Measurements from ENCODE around the gene TUFT1. TPM values are rescaled to one million over a fixed set of nuclear protein-coding genes. Genes with fewer than 3 reads are reported as not detected.

TUFT1 gene
- total RNA-seq, 4 donors from 2014 or later: 83.4 to 121 (median 91.5) TPM

GRCh38 chr1:151539321-151540020 is 638 bp upstream of the TUFT1 start:
- H3K4me3 ChIP-seq: peak overlapping the region; percentile 75
- peak overlapping the region; percentile 87 for H3K27ac ChIP-seq
- peak; percentile 84 to 86 for DNase-seq (ENCODE audit: low spot score in 2 of 2)
- H3K9me3 ChIP-seq: no peaks in the 10 kb centered on the region
- 27% methylated on average over 3 of the region's 7 CpGs for WGBS
- H3K36me3 ChIP-seq: no peaks in the 10 kb centered on the region
- TF ChIP-seq CTCF (IDR thresholded peaks at IDR 0.05) (no peak), EP300 (IDR thresholded peaks at IDR 0.05) (no peak), POLR2AphosphoS5 (IDR thresholded peaks at IDR 0.05) (peak in 1 of 3 donors; percentile 6)
- no peaks in the 10 kb centered on the region for H3K27me3 ChIP-seq
- peaks cover 41% of the 10 kb centered on the region for H3K4me1 ChIP-seq

GRCh38 chr1:151540982-151541377 is 871 bp downstream of the TUFT1 start:
- DNase-seq (ENCODE audit: low spot score in 2 of 2): peak in 1 of 2 donors; percentile 79

GRCh38 chr1:151541752-151542151 is 1.6 kb downstream of the TUFT1 start:
- TF ChIP-seq CTCF (IDR thresholded peaks at IDR 0.05) (no peak), EP300 (IDR thresholded peaks at IDR 0.05) (no peak), POLR2AphosphoS5 (IDR thresholded peaks at IDR 0.05) (no peak), POLR2A (IDR thresholded peaks at IDR 0.05) (no peak)
- H3K36me3 ChIP-seq: no peaks in the 10 kb centered on the region
- H3K27me3 ChIP-seq: no peaks in the 10 kb centered on the region
- H3K27ac ChIP-seq: peak overlapping the region; percentile 87
- H3K4me3 ChIP-seq: peak overlapping the region; percentile 75
- 53% methylated on average over 5 of the region's 5 CpGs for WGBS
- no peaks in the 10 kb centered on the region for H3K9me3 ChIP-seq
- DNase-seq (ENCODE audit: low spot score in 2 of 2): no peak
- H3K4me1 ChIP-seq: peaks cover 45% of the 10 kb centered on the region

More at GRCh38 chr1:151540982-151541377, 871 bp downstream of the TUFT1 start:
- TF ChIP-seq POLR2AphosphoS5 (IDR thresholded peaks at IDR 0.05) (no peak), POLR2A (IDR thresholded peaks at IDR 0.05) (no peak), CTCF (IDR thresholded peaks at IDR 0.05) (no peak), EP300 (IDR thresholded peaks at IDR 0.05) (no peak)
- no peaks in the 10 kb centered on the region for H3K36me3 ChIP-seq
- 19% methylated on average over 12 of the region's 13 CpGs for WGBS
- H3K4me1 ChIP-seq: peaks cover 42% of the 10 kb centered on the region
- H3K27me3 ChIP-seq: no peaks in the 10 kb centered on the region
- no peaks in the 10 kb centered on the region for H3K9me3 ChIP-seq
- peak overlapping the region; percentile 87 for H3K27ac ChIP-seq
- peak overlapping the region; percentile 75 for H3K4me3 ChIP-seq

GRCh38 chr1:151542710-151543129 is 2.6 kb downstream of the TUFT1 start:
- Histone ChIP-seq H3K4me1 (peaks cover 54% of the 10 kb centered on the region), H3K27ac (peak overlapping the region; percentile 87), H3K9me3 (no peaks in the 10 kb centered on the region), H3K27me3 (no peaks in the 10 kb centered on the region), H3K36me3 (no peaks in the 10 kb centered on the region), H3K4me3 (peak overlapping the region; percentile 75)
- no peak for TF ChIP-seq EP300 (IDR thresholded peaks at IDR 0.05)
- TF ChIP-seq POLR2A (IDR thresholded peaks at IDR 0.05): no peak
- no peak for TF ChIP-seq CTCF (IDR thresholded peaks at IDR 0.05)
- no peak for TF ChIP-seq POLR2AphosphoS5 (IDR thresholded peaks at IDR 0.05)
- peak in 1 of 2 donors; percentile 63 for DNase-seq (ENCODE audit: low spot score in 2 of 2)
- 25% methylated on average over 3 of the region's 3 CpGs for WGBS

GRCh38 chr1:151545542-151545941 is 5.4 kb downstream of the TUFT1 start:
- Histone ChIP-seq H3K4me3 (no peak overlapping the region), H3K9me3 (no peaks in the 10 kb centered on the region), H3K4me1 (peaks cover 62% of the 10 kb centered on the region), H3K27ac (no peak overlapping the region), H3K27me3 (no peaks in the 10 kb centered on the region), H3K36me3 (no peaks in the 10 kb centered on the region)
- DNase-seq (ENCODE audit: low spot score in 2 of 2): no peak
- TF ChIP-seq EP300 (IDR thresholded peaks at IDR 0.05): no peak
- TF ChIP-seq POLR2A (IDR thresholded peaks at IDR 0.05): no peak
- TF ChIP-seq POLR2AphosphoS5 (IDR thresholded peaks at IDR 0.05): no peak
- no peak for TF ChIP-seq CTCF (IDR thresholded peaks at IDR 0.05)
- WGBS: 44% methylated on average over 1 of the region's 1 CpG
